Upper lobe of left lung (tissue), 4 donors: ENCODE measurements around the gene RRAS2.

ENCODE experiments used
- CTCF ChIP-seq, 6 experiments: fragments of 450-650 bp in 4 of 6; fragments of 200-600 bp in 2 of 6; sonication (generic) in 2 of 6; IDR thresholded peaks; one replicate each; pipeline ENCODE4 v1.5.1; 2016 to 2019; ENCODE audit warnings: antibody characterized with exemption in 6 of 6
- POLR2A ChIP-seq, 4 donors: fragments of 450-650 bp; IDR thresholded peaks; one replicate each; pipeline ENCODE4 v1.5.1; 2016 to 2017; ENCODE audit warnings: antibody characterized with exemption in 4 of 4, mild to moderate bottlenecking in 2 of 4
- POLR2AphosphoS5 ChIP-seq, 2 donors: sonication (generic); formaldehyde crosslinking; IDR thresholded peaks; one replicate each; pipeline ENCODE4 v1.5.1; 2017; ENCODE audit warnings: antibody characterized with exemption in 2 of 2

- TF ChIP-seq POLR2AphosphoS5 (IDR thresholded peaks at IDR 0.05) (no peak), CTCF (IDR thresholded peaks at IDR 0.05) (no peak), POLR2A (IDR thresholded peaks at IDR 0.05) (no peak)
These were observed 88.1 kb downstream of the RRAS2 start for GRCh38 chr11:14270690-14271542.
